HepG2 (cell line): ENCODE data around the gene PTRHD1. TPM values are rescaled to one million over a fixed set of nuclear protein-coding genes. Genes with fewer than 3 reads are reported as not detected.

ENCODE experiments used
- ATAC-seq: fragments of 200-7000 bp; cut with Tn5 transposase; 3 replicates; pipeline ENCODE4 v1.9.1; 2020; ENCODE audit warnings: mild to moderate bottlenecking, moderate library complexity
- BruUV-seq: library from RNA; stranded (reverse); fragments of 400-500 nt; replicated peaks from 2 replicates; lab custom pipeline; 2021; lab: Mats Ljungman, UMichigan
- CTCF ChIA-PET: fragments of 300-600 bp; formaldehyde crosslinking; extraction: SDS; loops from one replicate; lab custom pipeline; 2021; ENCODE audit warnings: low total read pairs, inconsistent platforms, low intra/inter-chr PET ratio; lab: Yijun Ruan, JAX
- POLR2A ChIA-PET: fragments of 350-600 bp; sonication (Branson Sonifier 250); formaldehyde crosslinking; loops from one replicate; lab custom pipeline; 2020; ENCODE audit warnings: antibody characterized with exemption, inconsistent platforms; lab: Yijun Ruan, JAX
- DNase-seq: peaks from one replicate; pipeline ENCODE4 v3.0.0-alpha.2; 2015; ENCODE audit warnings: low spot score
- FAIRE-seq: peaks from 3 replicates; lab custom pipeline; 2011; peaks lifted over from hg19 to GRCh38; lab: Jason Lieb, UNC
- H2AFZ ChIP-seq: one replicate; pipeline ENCODE4 v1.6.1; 2011; ENCODE audit warnings: low read length, inconsistent platforms
- H3K27ac ChIP-seq: fragments of 300-600 bp; 3 replicates; pipeline ENCODE4 v1.8.0; 2011; ENCODE audit warnings: mixed run types, mild to moderate bottlenecking, mixed read lengths, low read length, inconsistent platforms; ENCODE audit not compliant: insufficient read depth; ENCODE audit errors: extremely low read length
- H3K27me3 ChIP-seq, 2 experiments: fragments of 200-600 bp in 1 of 2; 2 replicates in 1 of 2; 3 replicates in 1 of 2; pipeline versions ENCODE4 v1.6.0 to v1.8.0; 2011; ENCODE audit warnings: low read length in 2 of 2, mild to moderate bottlenecking in 2 of 2, moderate library complexity in 2 of 2, inconsistent platforms in 1 of 2; ENCODE audit not compliant: insufficient read depth in 2 of 2, control insufficient read depth in 1 of 2
- H3K36me3 ChIP-seq, 2 experiments: fragments of 200-600 bp in 1 of 2; replicated peaks in 1 of 2; 2 replicates in 1 of 2; 3 replicates in 1 of 2; pipeline versions ENCODE4 v1.5.1 to v1.8.0; 2011; ENCODE audit warnings: low read length in 2 of 2, inconsistent platforms in 1 of 2; ENCODE audit not compliant: insufficient read depth in 2 of 2, control insufficient read depth in 1 of 2
- H3K4me1 ChIP-seq: 2 replicates; pipeline ENCODE4 v1.5.1; 2012; ENCODE audit warnings: low read length, inconsistent platforms; ENCODE audit not compliant: insufficient read depth
- H3K4me2 ChIP-seq: 2 replicates; pipeline ENCODE4 v1.6.0; 2011; ENCODE audit warnings: low read depth, low read length, inconsistent platforms
- H3K4me3 ChIP-seq, 3 experiments: fragments of 200-600 bp in 1 of 3; sonication (generic), shearing (Covaris generic) in 1 of 3; replicated peaks in 1 of 3; 2 replicates each; pipeline ENCODE4 v1.5.1; 2011 to 2016; ENCODE audit warnings: low read length in 3 of 3, inconsistent platforms in 2 of 3, low read depth in 2 of 3, mild to moderate bottlenecking in 2 of 3, control low read depth in 1 of 3, mixed read lengths in 1 of 3; ENCODE audit not compliant: insufficient read depth in 1 of 3
- H3K79me2 ChIP-seq: one replicate; pipeline ENCODE4 v1.6.1; 2011; ENCODE audit warnings: low read length, inconsistent platforms; ENCODE audit not compliant: insufficient read depth
- H3K9ac ChIP-seq: 2 replicates; pipeline ENCODE4 v1.6.0; 2011; ENCODE audit warnings: mild to moderate bottlenecking, low read depth, low read length, inconsistent platforms; ENCODE audit not compliant: insufficient read depth
- H3K9me3 ChIP-seq: 2 replicates; pipeline ENCODE4 v1.5.1; 2012; ENCODE audit warnings: mild to moderate bottlenecking, low read length
- H4K20me1 ChIP-seq: 2 replicates; pipeline ENCODE4 v1.6.0; 2011; ENCODE audit warnings: inconsistent platforms, mild to moderate bottlenecking, low read length, moderate library complexity; ENCODE audit not compliant: insufficient read depth
- CBX5 ChIP-seq: sonication (generic); formaldehyde crosslinking; IDR thresholded peaks from 2 replicates; pipeline ENCODE4 v1.4.0; 2020; ENCODE audit warnings: missing genetic modification reagents, borderline replicate concordance
- CREB1 ChIP-seq, 2 experiments: fragments of 450-650 bp in 1 of 2; IDR thresholded peaks; 2 replicates each; pipeline ENCODE4 v1.6.1; 2016 to 2017; ENCODE audit warnings: control low read depth in 1 of 2, mild to moderate bottlenecking in 1 of 2, missing compliant biosample characterization in 1 of 2, missing genetic modification characterization in 1 of 2
- KDM5A ChIP-seq: fragments of 200-600 bp; sonication (generic); IDR thresholded peaks from 2 replicates; pipeline ENCODE4 v1.7.0; 2018; ENCODE audit warnings: antibody characterized with exemption, mild to moderate bottlenecking, low read length, borderline replicate concordance
- PHF5A ChIP-seq: IDR thresholded peaks from one replicate; pipeline ENCODE4 v1.6.1; 2018; ENCODE audit warnings: low read depth, missing genetic modification reagents; ENCODE audit not compliant: unreplicated experiment
- SMYD3 ChIP-seq: sonication (generic); formaldehyde crosslinking; IDR thresholded peaks from 2 replicates; pipeline ENCODE4 v1.8.1; 2023; ENCODE audit warnings: mild to moderate bottlenecking, missing genetic modification reagents
- TFDP1 ChIP-seq: IDR thresholded peaks from 2 replicates; pipeline ENCODE4 v1.6.1; 2016; ENCODE audit warnings: missing compliant biosample characterization, missing genetic modification reagents, borderline replicate concordance
- ZNF614 ChIP-seq: IDR thresholded peaks from 2 replicates; pipeline ENCODE4 v1.6.1; 2018; ENCODE audit warnings: missing biosample characterization, missing genetic modification reagents, inconsistent platforms, borderline replicate concordance
- ZNF619 ChIP-seq: sonication (generic); formaldehyde crosslinking; IDR thresholded peaks from 2 replicates; pipeline ENCODE4 v1.4.0; 2020; ENCODE audit warnings: mild to moderate bottlenecking, missing genetic modification reagents
- ZNF646 ChIP-seq: sonication (generic); formaldehyde crosslinking; IDR thresholded peaks from 2 replicates; pipeline ENCODE4 v1.9.0; 2021; ENCODE audit warnings: mild to moderate bottlenecking, missing genetic modification reagents
- WGBS: methylation state at CpG from one replicate; pipeline ENCODE4 v1.1.6; 2017; ENCODE audit warnings: low lambda C conversion rate; 5-methylcytosine and 5-hydroxymethylcytosine counted together
- in situ Hi-C: cut with HindIII; loops from 2 replicates; pipeline ENCODE4 v1.10.0; 2017; ENCODE audit warnings: low pct_unique_long_range_greater_than_20kb; ENCODE audit not compliant: extremely low pct_ligation_motif_present
- intact Hi-C: fragments of 100-400 bp; cut with micrococcal nuclease; formaldehyde crosslinking; loops from one replicate; pipeline ENCODE4 v1.10.0; 2022; ENCODE audit not compliant: unreplicated experiment
- polyA plus RNA-seq, 8 experiments: library from polyadenylated mRNA; depleted of rRNA in 3 of 8; stranded (reverse) in 7 of 8; unstranded in 1 of 8; fragments of >200 nt; fragmentation: Illumina TruSeq in 4 of 8; extraction: Trizol in 4 of 8; gene quantifications; 2 replicates each; pipeline versions ENCODE4 v1.2.1 to v1.2.3, GENCODE V29; 2011 to 2016; ENCODE audit warnings: low read depth in 4 of 8, missing spikeins in 1 of 8, mixed read lengths in 1 of 8; ENCODE audit not compliant: insufficient read depth in 1 of 8
- total RNA-seq, 5 experiments: library from RNA; depleted of rRNA; stranded (reverse); fragments of >200 nt; fragmentation: Illumina TruSeq; extraction: Trizol; gene quantifications; 2 replicates each; pipeline ENCODE4 v1.2.3, GENCODE V29; 2016; ENCODE audit warnings: low read depth in 1 of 5

The PTRHD1 gene
- total and polyA plus RNA-seq, 2 of the 13 experiments (the other 11 are each of a cell fraction or from before 2014, with no cell fraction given): 72.6 to 90.8 TPM

GRCh38 chr2:24837996-24838513, 44.9 kb upstream of the PTRHD1 start:
- no TSS peak for BruUV-seq
- TF ChIP-seq CREB1 (IDR thresholded peaks at IDR 0.05) (peak; percentile 5; the same call in 1 of the 2 replicates), CREB1 (CRISPR knock-in tag; IDR thresholded peaks at IDR 0.05) (no peak), KDM5A (no peak)
- TF ChIP-seq, all 625 proteins: peak for 1
- ChIA-PET CTCF (no interaction called here), POLR2A (no interaction called here)
- Histone ChIP-seq H3K27me3 (peaks cover 28 to 90% of the 10 kb centered on the region in 2 experiments), H4K20me1 (no peaks in the 10 kb centered on the region), H3K36me3 (no peaks in the 10 kb centered on the region), H3K27ac (no peak overlapping the region), H3K79me2 (no peaks in the 10 kb centered on the region), H3K9me3 (no peaks in the 10 kb centered on the region), H3K9ac (no peak overlapping the region), H3K4me2 (no peak overlapping the region), H2AFZ (no peak overlapping the region), H3K4me3 (no peak overlapping the region), H3K4me1 (0 out of 2 replicates have a peak, but pooled peaks cover 9% of the 10 kb centered on the region)
- intact Hi-C loops: no loop called here
- no peak for ATAC-seq
- in situ Hi-C loops: no loop called here
- no peak for DNase-seq
- no peak for FAIRE-seq
- 20% methylated on average over 5 of the region's 5 CpGs for WGBS

- H3K27me3 ChIP-seq: peaks cover 27 to 88% of the 10 kb centered on the region in 2 experiments
- no peak overlapping the region for H3K9ac ChIP-seq
- ATAC-seq (no peak), DNase-seq (no peak), FAIRE-seq (no peak)
- TF ChIP-seq ZNF614 (no peak), ZNF619 (CRISPR knock-in tag) (no peak), ZNF646 (CRISPR knock-in tag) (no peak), PHF5A (CRISPR knock-in tag) (no peak), CBX5 (no peak), SMYD3 (CRISPR knock-in tag) (no peak), TFDP1 (CRISPR knock-in tag) (no peak)
- H4K20me1 ChIP-seq: no peaks in the 10 kb centered on the region
- 0 out of 2 replicates have a peak, but pooled peaks cover 16% of the 10 kb centered on the region for H3K4me1 ChIP-seq
- H3K4me3 ChIP-seq: no peak overlapping the region
- ChIA-PET POLR2A (no interaction called here), CTCF (no interaction called here)
- no peaks in the 10 kb centered on the region for H3K36me3 ChIP-seq
- H3K9me3 ChIP-seq: no peaks in the 10 kb centered on the region
- no peak overlapping the region for H3K4me2 ChIP-seq
- in situ Hi-C loops (no loop called here), intact Hi-C loops (no loop called here)
- H3K79me2 ChIP-seq: no peaks in the 10 kb centered on the region
- no peak overlapping the region for H2AFZ ChIP-seq
- no TSS peak for BruUV-seq
- WGBS: 45% methylated on average over 9 of the region's 9 CpGs
- no peak overlapping the region for H3K27ac ChIP-seq
Measured at GRCh38 chr2:24836706-24837105, 43.5 kb upstream of the PTRHD1 start.
